A673 (cell line): ENCODE data around the gene LIMA1. TPM values are rescaled to one million over a fixed set of nuclear protein-coding genes. Genes with fewer than 3 reads are reported as not detected.

Experiments used
- BruUV-seq: library from RNA; stranded (reverse); fragments of 400-500 nt; replicated peaks from 2 replicates; lab custom pipeline; 2021; lab: Mats Ljungman, UMichigan
- CTCF ChIA-PET: fragments of 300-600 bp; sonication (Branson Sonifier 250); formaldehyde crosslinking; loops from one replicate; lab custom pipeline; 2022; ENCODE audit warnings: antibody characterized with exemption; lab: Charles Lee
- POLR2A ChIA-PET: fragments of 300-600 bp; sonication (Branson Sonifier 250); formaldehyde crosslinking; loops from one replicate; lab custom pipeline; 2022; ENCODE audit warnings: antibody characterized with exemption; ENCODE audit not compliant: low non-redundant PET; lab: Charles Lee
- DNase-seq: peaks from one replicate; pipeline ENCODE4 v3.0.0-alpha.2; 2015; ENCODE audit warnings: low spot score
- H3K27ac ChIP-seq: fragments of 200-600 bp; sonication (generic); 2 replicates; pipeline ENCODE4 v1.5.1; 2016; ENCODE audit warnings: mixed run types, low read depth, mild to moderate bottlenecking, mixed read lengths, antibody characterized with exemption, low read length; ENCODE audit not compliant: poor library complexity, severe bottlenecking
- H3K27me3 ChIP-seq: fragments of 200-600 bp; sonication (generic); replicated peaks from 2 replicates; pipeline ENCODE4 v1.6.1; 2017; ENCODE audit warnings: mixed run types, low read depth, mild to moderate bottlenecking, mixed read lengths, antibody characterized with exemption, low read length; ENCODE audit not compliant: insufficient read depth, poor library complexity
- H3K36me3 ChIP-seq: fragments of 200-600 bp; sonication (generic); 2 replicates; pipeline ENCODE4 v1.6.1; 2016; ENCODE audit warnings: mixed run types, mild to moderate bottlenecking, mixed read lengths, antibody characterized with exemption, low read length; ENCODE audit not compliant: insufficient read depth, poor library complexity, severe bottlenecking
- H3K4me1 ChIP-seq: fragments of 200-600 bp; sonication (generic); 2 replicates; pipeline ENCODE4 v1.6.1; 2017; ENCODE audit warnings: mixed run types, mild to moderate bottlenecking, mixed read lengths, antibody characterized with exemption, low read length; ENCODE audit not compliant: insufficient read depth, poor library complexity, severe bottlenecking
- H3K4me3 ChIP-seq: fragments of 200-600 bp; sonication (generic); 2 replicates; pipeline ENCODE4 v1.5.1; 2016; ENCODE audit warnings: low read depth, mixed run types, mild to moderate bottlenecking, mixed read lengths, low read length; ENCODE audit not compliant: poor library complexity, severe bottlenecking
- H3K9me3 ChIP-seq: fragments of 200-600 bp; sonication (generic); 2 replicates; pipeline ENCODE4 v1.6.1; 2016; ENCODE audit warnings: mixed run types, low read depth, mild to moderate bottlenecking, mixed read lengths, antibody characterized with exemption, low read length; ENCODE audit not compliant: poor library complexity, severe bottlenecking
- EZH2 ChIP-seq: fragments of 200-600 bp; sonication (generic); IDR thresholded peaks from 2 replicates; pipeline ENCODE4 v1.6.1; 2017; ENCODE audit warnings: borderline replicate concordance, low read depth, mild to moderate bottlenecking, mixed read lengths, antibody characterized with exemption, low read length; ENCODE audit not compliant: poor library complexity, severe bottlenecking
- intact Hi-C: fragments of 100-400 bp; cut with micrococcal nuclease; formaldehyde crosslinking; loops from one replicate; pipeline ENCODE4 v1.10.0; 2022; ENCODE audit not compliant: unreplicated experiment
- total RNA-seq: library from RNA; stranded (reverse); gene quantifications from 2 replicates; pipeline ENCODE4 v1.2.3, GENCODE V29; 2021
- TF ChIP-seq, protein P1 (sequence below): fragments of 300-800, 200-600 bp; sonication (generic); conservative IDR thresholded peaks from 2 replicates; pipeline ENCODE4 v1.5.1; 2017; ENCODE audit warnings: low read depth, mild to moderate bottlenecking, antibody characterized with exemption, low read length, moderate library complexity, mixed read lengths

LIMA1 gene
- total RNA-seq, 1 experiment from 2014 or later: 77.6 TPM

DNA sequence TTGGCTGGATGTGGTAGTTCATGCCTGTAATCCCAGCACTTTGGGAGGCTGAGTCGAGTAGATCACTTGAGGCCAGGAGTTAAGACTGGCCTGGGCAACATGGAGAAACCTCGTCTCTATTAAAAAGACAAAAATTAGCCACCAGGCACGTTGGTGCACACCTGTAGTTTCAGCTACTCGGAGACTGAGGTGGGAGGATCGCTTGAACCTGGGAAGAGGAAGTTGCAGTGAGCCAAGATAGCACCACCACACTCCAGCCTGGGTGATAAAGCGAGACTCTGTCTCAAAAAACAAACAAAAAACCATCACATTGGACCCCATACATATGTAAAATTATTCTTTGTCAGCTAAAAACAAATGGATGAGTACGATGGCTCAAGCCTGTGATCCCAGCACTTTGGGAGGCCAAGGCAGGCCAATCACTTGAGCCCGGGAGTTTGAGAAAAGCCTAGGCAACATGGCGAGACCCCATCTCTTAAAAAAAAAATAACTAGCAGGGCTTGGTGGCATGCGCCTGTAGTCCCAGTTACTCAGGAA lies 43.9 kb downstream of the LIMA1 start:
- H3K27ac ChIP-seq: no peak overlapping the region
- ChIA-PET POLR2A (no interaction called here), CTCF (no interaction called here)
- no peaks in the 10 kb centered on the region for H3K36me3 ChIP-seq
- no peaks in the 10 kb centered on the region for H3K4me1 ChIP-seq
- H3K4me3 ChIP-seq: no peak overlapping the region
- DNase-seq: no peak
- no peaks in the 10 kb centered on the region for H3K27me3 ChIP-seq
- TF ChIP-seq, protein P1, sequence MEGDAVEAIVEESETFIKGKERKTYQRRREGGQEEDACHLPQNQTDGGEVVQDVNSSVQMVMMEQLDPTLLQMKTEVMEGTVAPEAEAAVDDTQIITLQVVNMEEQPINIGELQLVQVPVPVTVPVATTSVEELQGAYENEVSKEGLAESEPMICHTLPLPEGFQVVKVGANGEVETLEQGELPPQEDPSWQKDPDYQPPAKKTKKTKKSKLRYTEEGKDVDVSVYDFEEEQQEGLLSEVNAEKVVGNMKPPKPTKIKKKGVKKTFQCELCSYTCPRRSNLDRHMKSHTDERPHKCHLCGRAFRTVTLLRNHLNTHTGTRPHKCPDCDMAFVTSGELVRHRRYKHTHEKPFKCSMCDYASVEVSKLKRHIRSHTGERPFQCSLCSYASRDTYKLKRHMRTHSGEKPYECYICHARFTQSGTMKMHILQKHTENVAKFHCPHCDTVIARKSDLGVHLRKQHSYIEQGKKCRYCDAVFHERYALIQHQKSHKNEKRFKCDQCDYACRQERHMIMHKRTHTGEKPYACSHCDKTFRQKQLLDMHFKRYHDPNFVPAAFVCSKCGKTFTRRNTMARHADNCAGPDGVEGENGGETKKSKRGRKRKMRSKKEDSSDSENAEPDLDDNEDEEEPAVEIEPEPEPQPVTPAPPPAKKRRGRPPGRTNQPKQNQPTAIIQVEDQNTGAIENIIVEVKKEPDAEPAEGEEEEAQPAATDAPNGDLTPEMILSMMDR: no peak
- no peak for TF ChIP-seq EZH2
- no peaks in the 10 kb centered on the region for H3K9me3 ChIP-seq
- BruUV-seq: no TSS peak
- intact Hi-C loops: no loop called here

DNA sequence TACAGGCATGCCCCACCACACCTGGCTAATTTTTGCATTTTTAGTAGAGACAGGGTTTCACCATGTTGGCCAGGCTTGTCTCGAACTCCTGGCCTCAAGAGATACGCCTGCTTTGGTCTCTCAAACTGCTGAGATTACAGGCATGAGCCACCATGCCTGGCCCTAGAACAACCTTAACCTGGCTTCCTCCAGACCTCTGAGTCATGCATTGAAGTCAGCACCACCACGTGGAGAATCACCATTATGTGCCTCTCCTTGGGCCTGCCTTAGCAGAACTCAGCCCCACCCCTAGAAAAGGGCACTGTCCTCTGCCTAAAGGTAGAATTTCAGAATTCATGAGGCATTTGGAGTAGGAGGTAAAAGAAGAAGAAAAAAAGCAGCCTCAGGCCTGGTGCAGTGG lies 49.0 kb downstream of the LIMA1 start:
- Histone ChIP-seq H3K4me3 (no peak overlapping the region), H3K27me3 (no peaks in the 10 kb centered on the region), H3K9me3 (no peaks in the 10 kb centered on the region), H3K4me1 (no peaks in the 10 kb centered on the region), H3K36me3 (no peaks in the 10 kb centered on the region), H3K27ac (no peak overlapping the region)
- intact Hi-C loops: no loop called here
- DNase-seq: no peak
- BruUV-seq: no TSS peak
- ChIA-PET POLR2A (interaction anchor here (0.7 kb wide), 1 partner anchor 216 kb away, joined by 19 read pairs; no protein-coding TSS in a partner anchor), CTCF (interaction anchor here (0.7 kb wide), 1 partner anchor 57 kb away, joined by 10 read pairs; no protein-coding TSS in a partner anchor)
- no peak for TF ChIP-seq EZH2
- TF ChIP-seq, protein P1: no peak

DNA sequence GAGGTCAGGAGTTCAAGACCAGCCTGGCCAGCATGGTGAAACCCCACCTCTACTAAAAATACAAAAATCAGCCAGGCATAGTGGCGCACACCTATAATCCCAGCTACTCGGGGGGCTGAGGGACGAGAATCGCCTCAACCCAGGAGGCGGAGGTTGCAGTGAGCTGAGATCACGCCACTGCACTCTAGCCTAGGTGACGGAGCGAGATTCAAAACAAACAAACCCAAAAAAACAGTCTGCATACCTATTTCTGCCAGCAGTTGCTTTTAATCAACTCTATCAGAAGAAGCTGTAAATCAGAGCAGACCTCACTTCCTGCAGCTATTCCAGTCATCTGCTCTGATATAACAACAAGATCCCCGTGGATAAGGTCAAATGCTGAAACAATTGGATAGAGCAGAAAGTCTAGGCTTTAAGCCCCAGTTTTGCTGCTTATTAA lies 50.5 kb downstream of the LIMA1 start:
- no peaks in the 10 kb centered on the region for H3K36me3 ChIP-seq
- H3K4me3 ChIP-seq: no peak overlapping the region
- intact Hi-C loops: no loop called here
- ChIA-PET CTCF (interaction anchor here (0.6 kb wide), 1 partner anchor 81 kb away, joined by 3 read pairs; no protein-coding TSS in a partner anchor), POLR2A (no interaction called here)
- TF ChIP-seq, protein P1: no peak
- no peak for TF ChIP-seq EZH2
- H3K4me1 ChIP-seq: no peaks in the 10 kb centered on the region
- no peaks in the 10 kb centered on the region for H3K27me3 ChIP-seq
- H3K9me3 ChIP-seq: no peaks in the 10 kb centered on the region
- DNase-seq: no peak
- BruUV-seq: no TSS peak
- no peak overlapping the region for H3K27ac ChIP-seq
